Gastrocnemius medialis (tissue), 4 donors: ENCODE measurements around the gene EIF4EBP2. TPM values are rescaled to one million over a fixed set of nuclear protein-coding genes. Genes with fewer than 3 reads are reported as not detected.

ENCODE experiments used
- ATAC-seq, 2 donors: fragments of 150-250 bp; one replicate each; pipeline ENCODE4 v1.9.1; 2016
- DNase-seq, 2 donors: peaks; one replicate each; pipeline ENCODE4 v3.0.0-alpha.2; 2019
- H3K27ac ChIP-seq, 4 donors: fragments of 200-600 bp; sonication (generic); 1 replicate in 1 of 4; 2 replicates in 3 of 4; pipeline ENCODE4 v1.5.1; 2016 to 2018; ENCODE audit warnings: mild to moderate bottlenecking in 2 of 4, moderate library complexity in 1 of 4
- H3K27me3 ChIP-seq, 3 donors: fragments of 200-600 bp; sonication (generic) in 2 of 3; 1 replicate in 1 of 3; 2 replicates in 2 of 3; pipeline versions ENCODE4 v1.5.1 to v1.6.0; 2016 to 2019; ENCODE audit warnings: mild to moderate bottlenecking in 1 of 3, moderate library complexity in 1 of 3
- H3K36me3 ChIP-seq, 2 donors: fragments of 200-600 bp; sonication (generic) in 1 of 2; one replicate each; pipeline ENCODE4 v1.5.1; 2017 to 2018
- H3K4me1 ChIP-seq, 2 donors: fragments of 200-600 bp; sonication (generic) in 1 of 2; one replicate each; pipeline ENCODE4 v1.5.1; 2016 to 2017; ENCODE audit warnings: mild to moderate bottlenecking in 2 of 2
- H3K4me3 ChIP-seq, 4 donors: fragments of 200-600 bp; sonication (generic) in 3 of 4; 1 replicate in 1 of 4; 2 replicates in 3 of 4; pipeline ENCODE4 v1.5.1; 2016 to 2019; ENCODE audit warnings: mild to moderate bottlenecking in 2 of 4
- H3K9me3 ChIP-seq, 3 donors: fragments of 200-600 bp; sonication (generic) in 2 of 3; 1 replicate in 1 of 3; 2 replicates in 2 of 3; pipeline ENCODE4 v1.5.1; 2016 to 2019
- CTCF ChIP-seq, 5 experiments: fragments of 450-650 bp in 3 of 5; fragments of 200-600 bp in 2 of 5; sonication (generic) in 2 of 5; IDR thresholded peaks in 4 of 5; conservative IDR thresholded peaks in 1 of 5; 1 replicate in 4 of 5; 2 replicates in 1 of 5; pipeline ENCODE4 v1.5.1; 2016 to 2019; ENCODE audit warnings: antibody characterized with exemption in 5 of 5, mild to moderate bottlenecking in 3 of 5, moderate library complexity in 3 of 5
- POLR2A ChIP-seq, 2 donors: fragments of 450-650 bp; IDR thresholded peaks; one replicate each; pipeline ENCODE4 v1.6.1; 2017; ENCODE audit warnings: antibody characterized with exemption in 2 of 2, mild to moderate bottlenecking in 2 of 2, moderate library complexity in 2 of 2
- in situ Hi-C, 4 donors: fragments of 200-750 bp; cut with MboI; loops; one replicate each; pipeline versions ENCODE4 v1.15.0 to v1.8.0; 2017; ENCODE audit warnings: low sequenced_read_pairs in 4 of 4
- intact Hi-C: fragments of 100-400 bp; cut with DNase I; formaldehyde crosslinking; loops from one replicate; pipeline ENCODE4 v1.15.1; 2023; ENCODE audit warnings: low total_unique reads
- total RNA-seq, 4 donors: library from RNA; depleted of rRNA; stranded (reverse); fragments of >200 nt; gene quantifications; one replicate each; pipeline versions ENCODE4 v1.1.0 to v1.2.3, GENCODE V29; 2016

The EIF4EBP2 gene
- total RNA-seq, 4 donors from 2014 or later: 58.4 to 141 (median 107) TPM

- DNase-seq: peak; percentile 94 to 96
- H3K27me3 ChIP-seq: no peaks in the 10 kb centered on the region
- H3K4me3 ChIP-seq: peak overlapping the region; percentile 83 to 98 (median 87)
- in situ Hi-C loops: no loop called here
- H3K36me3 ChIP-seq: no peaks in the 10 kb centered on the region
- H3K27ac ChIP-seq: peak overlapping the region; percentile 93 to 99 (median 96)
- intact Hi-C loops: loop anchor here (2.0 kb wide), 1 partner anchor 26 kb away; no protein-coding TSS in a partner anchor
- H3K4me1 ChIP-seq: peaks cover 45 to 50% of the 10 kb centered on the region in 2 donors
- TF ChIP-seq CTCF (IDR thresholded peaks at IDR 0.05 in 4 of 5, conservative IDR thresholded peaks at IDR 0.05 in 1 of 5): no peak
- peak; percentile 81 to 91 for TF ChIP-seq POLR2A (IDR thresholded peaks at IDR 0.05)
- peak; percentile 86 for ATAC-seq
- no peaks in the 10 kb centered on the region for H3K9me3 ChIP-seq
Observed at GRCh38 chr10:70405037-70405824, 1.3 kb downstream of the EIF4EBP2 start.

- H3K4me3 ChIP-seq: no peak overlapping the region
- intact Hi-C loops: no loop called here
- no peaks in the 10 kb centered on the region for H3K27me3 ChIP-seq
- peak overlapping the region; percentile 50 to 68 (median 62) for H3K27ac ChIP-seq
- peaks cover 61 to 68% of the 10 kb centered on the region in 2 donors for H3K4me1 ChIP-seq
- H3K9me3 ChIP-seq: no peaks in the 10 kb centered on the region
- DNase-seq: no peak
- TF ChIP-seq POLR2A (IDR thresholded peaks at IDR 0.05) (no peak), CTCF (IDR thresholded peaks at IDR 0.05 in 4 of 5, conservative IDR thresholded peaks at IDR 0.05 in 1 of 5) (no peak)
- ATAC-seq: no peak
- in situ Hi-C loops: no loop called here
- peaks cover 0 to 7% of the 10 kb centered on the region in 2 donors for H3K36me3 ChIP-seq
Observed at GRCh38 chr10:70409772-70410171, 5.8 kb downstream of the EIF4EBP2 start.

DNA sequence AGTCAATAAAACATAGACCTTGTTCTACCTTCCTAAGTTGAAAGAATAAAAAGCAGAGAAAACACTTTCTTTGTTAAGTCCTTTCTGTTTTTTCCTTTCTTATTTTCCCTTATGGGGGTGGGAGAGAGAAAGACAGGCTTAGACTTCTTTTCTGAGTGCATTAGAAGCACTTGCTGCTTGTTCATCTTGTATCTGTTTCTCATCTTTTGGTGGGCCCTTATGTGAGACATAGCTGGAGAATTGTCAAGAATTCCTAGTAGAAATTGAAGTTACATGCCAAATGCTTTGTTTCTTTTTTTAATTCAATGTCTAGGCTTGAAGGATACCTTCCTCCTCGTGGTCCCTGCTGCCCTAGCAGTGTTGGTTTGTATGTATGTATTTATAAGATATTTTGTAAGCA is 6.7 kb downstream of the EIF4EBP2 start:
- H3K27ac ChIP-seq: peak overlapping the region in 2 of 4 donors; percentile 19 to 53
- H3K4me3 ChIP-seq: no peak overlapping the region
- in situ Hi-C loops (no loop called here), intact Hi-C loops (no loop called here)
- no peaks in the 10 kb centered on the region for H3K27me3 ChIP-seq
- peaks cover 0 to 7% of the 10 kb centered on the region in 2 donors for H3K36me3 ChIP-seq
- peaks cover 61 to 67% of the 10 kb centered on the region in 2 donors for H3K4me1 ChIP-seq
- H3K9me3 ChIP-seq: no peaks in the 10 kb centered on the region
- TF ChIP-seq POLR2A (IDR thresholded peaks at IDR 0.05) (no peak), CTCF (IDR thresholded peaks at IDR 0.05 in 4 of 5, conservative IDR thresholded peaks at IDR 0.05 in 1 of 5) (no peak)
- DNase-seq: no peak
- no peak for ATAC-seq

DNA sequence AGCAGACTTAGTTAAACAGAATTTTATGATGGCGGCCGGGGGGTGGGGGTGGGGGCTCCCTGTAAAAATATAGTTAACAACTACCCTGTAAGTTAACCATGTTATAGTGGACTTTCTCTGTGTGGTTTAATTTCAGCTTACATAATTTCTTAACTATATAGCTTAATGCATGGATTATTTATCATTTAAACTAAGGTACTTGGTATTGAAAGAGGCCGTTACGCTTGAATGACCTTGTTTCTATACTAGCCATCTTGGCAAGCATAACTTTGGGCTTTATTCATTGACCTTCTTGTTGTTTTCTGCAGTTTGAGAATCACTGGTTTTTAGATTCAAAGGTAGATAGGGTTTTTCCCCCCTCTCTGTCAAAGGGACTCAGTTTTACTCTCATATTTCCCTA is 8.4 kb downstream of the EIF4EBP2 start:
- Histone ChIP-seq H3K27me3 (no peaks in the 10 kb centered on the region), H3K27ac (peak overlapping the region in 2 of 4 donors; percentile 13 to 18), H3K4me1 (peaks cover 56 to 57% of the 10 kb centered on the region in 2 donors), H3K36me3 (peaks cover 0 to 7% of the 10 kb centered on the region in 2 donors), H3K4me3 (no peak overlapping the region), H3K9me3 (no peaks in the 10 kb centered on the region)
- in situ Hi-C loops (no loop called here), intact Hi-C loops (no loop called here)
- DNase-seq (no peak), ATAC-seq (no peak)
- TF ChIP-seq POLR2A (IDR thresholded peaks at IDR 0.05) (no peak), CTCF (IDR thresholded peaks at IDR 0.05 in 4 of 5, conservative IDR thresholded peaks at IDR 0.05 in 1 of 5) (no peak)
